HL-60 (cell line): Measurements from ENCODE around the gene PRKD1.

Source experiments
- DNase-seq, 2 experiments: peaks; one replicate each; pipeline ENCODE4 v3.0.0-alpha.2; 2010 to 2020; ENCODE audit warnings: low read depth in 1 of 2, low spot score in 1 of 2
- H3K27ac ChIP-seq: fragments of 250-450 bp; sonication (Bioruptor Pico); replicated peaks from 2 replicates; pipeline ENCODE4 v1.5.1; 2020; ENCODE audit warnings: mild to moderate bottlenecking, moderate library complexity
- H3K27me3 ChIP-seq: fragments of 250-450 bp; sonication (Bioruptor Pico); 2 replicates; pipeline ENCODE4 v1.5.1; 2021; ENCODE audit warnings: mild to moderate bottlenecking, moderate library complexity; ENCODE audit not compliant: insufficient read depth, poor library complexity, severe bottlenecking
- H3K4me3 ChIP-seq: replicated peaks from 2 replicates; pipeline ENCODE4 v1.5.1; 2011; ENCODE audit warnings: mild to moderate bottlenecking, control low read depth, low read length; ENCODE audit not compliant: insufficient read depth
- CTCF ChIP-seq: IDR thresholded peaks from one replicate; pipeline ENCODE4 v1.5.1; 2011; ENCODE audit warnings: low read length, control low read depth, inconsistent platforms; ENCODE audit not compliant: insufficient read depth
- GABPA ChIP-seq: IDR thresholded peaks from 2 replicates; pipeline ENCODE4 v1.6.1; 2012; ENCODE audit warnings: low read depth
- POLR2AphosphoS5 ChIP-seq: IDR thresholded peaks from 2 replicates; pipeline ENCODE4 v1.6.1; 2012; ENCODE audit warnings: low read depth
- REST ChIP-seq: IDR thresholded peaks from 2 replicates; pipeline ENCODE4 v1.6.1; 2012; ENCODE audit warnings: low read depth; ENCODE audit not compliant: insufficient replicate concordance
- SPI1 ChIP-seq: IDR thresholded peaks from 2 replicates; pipeline ENCODE4 v1.6.1; 2012; ENCODE audit warnings: low read depth, mild to moderate bottlenecking, borderline replicate concordance

Gene PRKD1

GRCh38 chr14:29800961-29801360, 126.7 kb downstream of the PRKD1 start:
- no peak for TF ChIP-seq POLR2AphosphoS5
- no peak for TF ChIP-seq SPI1
- TF ChIP-seq REST: no peak
- DNase-seq: no peak
- Histone ChIP-seq H3K27ac (no peak overlapping the region), H3K27me3 (no peaks in the 10 kb centered on the region), H3K4me3 (no peak overlapping the region)

GRCh38 chr14:29799464-29800095, 128.1 kb downstream of the PRKD1 start:
- Histone ChIP-seq H3K27ac (no peak overlapping the region), H3K4me3 (no peak overlapping the region), H3K27me3 (no peaks in the 10 kb centered on the region)
- DNase-seq: no peak
- no peak for TF ChIP-seq REST
- TF ChIP-seq POLR2AphosphoS5: no peak

GRCh38 chr14:29798811-29799210, 128.8 kb downstream of the PRKD1 start:
- H3K4me3 ChIP-seq: no peak overlapping the region
- DNase-seq: no peak
- TF ChIP-seq REST (no peak), POLR2AphosphoS5 (no peak), CTCF (no peak), GABPA (no peak), SPI1 (no peak)
- no peaks in the 10 kb centered on the region for H3K27me3 ChIP-seq
- H3K27ac ChIP-seq: no peak overlapping the region

- TF ChIP-seq SPI1: no peak
- no peak for TF ChIP-seq POLR2AphosphoS5
- no peak for TF ChIP-seq REST
- no peak for TF ChIP-seq CTCF
- TF ChIP-seq GABPA: no peak
- no peak for DNase-seq
- Histone ChIP-seq H3K27ac (no peak overlapping the region), H3K4me3 (no peak overlapping the region), H3K27me3 (no peaks in the 10 kb centered on the region)
Observed at GRCh38 chr14:29798108-29798663, 129.5 kb downstream of the PRKD1 start.
